Psoas muscle (tissue), 8 donors: ENCODE results near the gene SRD5A2. TPM values are rescaled to one million over a fixed set of nuclear protein-coding genes. Genes with fewer than 3 reads are reported as not detected.

Experiments used
- ATAC-seq, 4 donors: fragments of 200-7000 bp; cut with Tn5 transposase; one replicate each; pipeline ENCODE4 v1.9.1; 2020; ENCODE audit warnings: moderate library complexity in 3 of 4, mild to moderate bottlenecking in 2 of 4
- DNase-seq, 2 donors: peaks; one replicate each; pipeline ENCODE4 v3.0.0-alpha.2; 2020
- H3K27ac ChIP-seq: fragments of 200-600 bp; one replicate; pipeline ENCODE4 v1.8.0; 2022
- H3K27me3 ChIP-seq, 3 donors: fragments of 200-600 bp in 1 of 3; one replicate each; pipeline versions ENCODE4 v1.6.1 to v1.8.0; 2013 to 2022; ENCODE audit warnings: low read length in 2 of 3, mild to moderate bottlenecking in 2 of 3, moderate library complexity in 1 of 3; ENCODE audit not compliant: insufficient read depth in 3 of 3
- H3K36me3 ChIP-seq, 2 donors: fragments of 200-600 bp in 1 of 2; one replicate each; pipeline versions ENCODE4 v1.6.1 to v1.8.0; 2013 to 2022; ENCODE audit warnings: low read depth in 1 of 2, mild to moderate bottlenecking in 1 of 2, moderate library complexity in 1 of 2; ENCODE audit not compliant: insufficient read depth in 1 of 2
- H3K4me1 ChIP-seq: fragments of 200-600 bp; one replicate; pipeline ENCODE4 v1.8.0; 2022
- H3K4me3 ChIP-seq: fragments of 200-600 bp; one replicate; pipeline ENCODE4 v1.8.0; 2022; ENCODE audit warnings: mild to moderate bottlenecking
- H3K9me3 ChIP-seq: fragments of 200-600 bp; one replicate; pipeline ENCODE4 v1.8.0; 2022
- CTCF ChIP-seq: fragments of 200-600 bp; IDR thresholded peaks from one replicate; pipeline ENCODE4 v1.8.0; 2022; ENCODE audit warnings: antibody characterized with exemption
- WGBS, 3 donors: extraction: QIAGEN DNeasy Blood & Tissue Kit; methylation state at CpG; one replicate each; pipeline versions ENCODE4 v1.1.6 to v1.1.7; 2013; 5-methylcytosine and 5-hydroxymethylcytosine counted together
- intact Hi-C, 2 donors: fragments of 100-400 bp; cut with DNase I; formaldehyde crosslinking; loops; one replicate each; pipeline versions ENCODE4 v1.11.0 to v1.14.2; 2022
- polyA plus RNA-seq, 3 donors: library from polyadenylated mRNA; stranded (reverse); fragments of 200-250 nt; gene quantifications; one replicate each; pipeline ENCODE4 v1.2.3, GENCODE V29; 2013
- total RNA-seq, 4 donors: library from RNA; stranded (reverse); fragmentation: NEBNext Ultra II Directional in 2 of 4; extraction: Animal tissue kit (Norgen Biotek cat#: 25700) in 2 of 4; gene quantifications; one replicate each; pipeline versions ENCODE4 v1.2.1 to v1.2.4, GENCODE V29; 2021 to 2023
- donor health status: healthy with polysubstance abuse.
- donor health status: DM: no; HTN: no; CAD: no; lungs with moderate emphysema.
- donor health status: Bipolar disorder and iron deficiency.
- donor health status: healthy.
- donor health status: DM: yes; HTN: yes; CAD: no.
- donor health status: DM: no; HTN: no; CAD: no.
- donor health status: DM: no; HTN: no; CAD: no.
- donor health status: DM: yes; HTN: yes; CAD: no.

SRD5A2 gene
- total and polyA plus RNA-seq, 7 donors = 0.01 to 0.16 (median 0.09) TPM; not detected in 1

GRCh38 chr2:31533036-31533435 is 47.7 kb downstream of the SRD5A2 start:
- Histone ChIP-seq H3K4me1 (no peaks in the 10 kb centered on the region), H3K27me3 (no peaks in the 10 kb centered on the region), H3K27ac (no peak overlapping the region), H3K36me3 (no peaks in the 10 kb centered on the region), H3K4me3 (no peak overlapping the region), H3K9me3 (no peaks in the 10 kb centered on the region)
- ATAC-seq = no peak
- 89 to 96% (median 90%) methylated on average over 1 of the region's 1 CpG for WGBS, 3 donors
- DNase-seq = no peak
- TF ChIP-seq CTCF = no peak
- intact Hi-C loops = no loop called here

GRCh38 chr2:31531101-31531500 is 49.6 kb downstream of the SRD5A2 start:
- 86 to 89% (median 86%) methylated on average over 5 of the region's 5 CpGs for WGBS, 3 donors

GRCh38 chr2:31529256-31529655 is 51.5 kb downstream of the SRD5A2 start:
- Histone ChIP-seq H3K4me1 (no peaks in the 10 kb centered on the region), H3K36me3 (no peaks in the 10 kb centered on the region), H3K27me3 (no peaks in the 10 kb centered on the region), H3K27ac (no peak overlapping the region), H3K4me3 (no peak overlapping the region), H3K9me3 (no peaks in the 10 kb centered on the region)
- 89 to 90% (median 89%) methylated on average over 8 of the region's 8 CpGs for WGBS, 3 donors
- ATAC-seq = no peak
- no peak for DNase-seq
- intact Hi-C loops = loop anchor here in 1 of 2 donors (5.0 kb wide), 2 partner anchors 308 to 817 kb away; no protein-coding TSS in a partner anchor
- no peak for TF ChIP-seq CTCF

More at GRCh38 chr2:31531101-31531500, 49.6 kb downstream of the SRD5A2 start:
- ATAC-seq = no peak
- H3K4me3 ChIP-seq = no peak overlapping the region
- intact Hi-C loops = no loop called here
- no peak overlapping the region for H3K27ac ChIP-seq
- H3K36me3 ChIP-seq = no peaks in the 10 kb centered on the region
- H3K27me3 ChIP-seq = no peaks in the 10 kb centered on the region
- DNase-seq = no peak
- no peak for TF ChIP-seq CTCF
- no peaks in the 10 kb centered on the region for H3K9me3 ChIP-seq
- no peaks in the 10 kb centered on the region for H3K4me1 ChIP-seq

- Histone ChIP-seq H3K27me3 (no peaks in the 10 kb centered on the region), H3K9me3 (no peaks in the 10 kb centered on the region), H3K4me1 (no peaks in the 10 kb centered on the region), H3K4me3 (no peak overlapping the region), H3K27ac (no peak overlapping the region), H3K36me3 (no peaks in the 10 kb centered on the region)
- TF ChIP-seq CTCF = no peak
- no peak for ATAC-seq
- DNase-seq = no peak
- 93 to 98% (median 96%) methylated on average over 6 of the region's 6 CpGs for WGBS, 3 donors
- intact Hi-C loops = loop anchor here in 1 of 2 donors (5.0 kb wide), 2 partner anchors 308 to 817 kb away; no protein-coding TSS in a partner anchor
These were observed 51.9 kb downstream of the SRD5A2 start for GRCh38 chr2:31528823-31529222.
